HG02798 (cell line): ENCODE data around the gene HNF4A.

Source experiments
- ATAC-seq: cut with Tn5 transposase; IDR thresholded peaks from one replicate; pipeline ENCODE4 v1.9.1; 2021; ENCODE audit warnings: mild to moderate bottlenecking; ENCODE audit not compliant: unreplicated experiment, poor library complexity

Gene HNF4A

GRCh38 chr20:44404204-44405181 is 49.0 kb downstream of the HNF4A start:
- ATAC-seq, result no peak

GRCh38 chr20:44405257-44405656 is 49.8 kb downstream of the HNF4A start:
- ATAC-seq, result no peak

DNA sequence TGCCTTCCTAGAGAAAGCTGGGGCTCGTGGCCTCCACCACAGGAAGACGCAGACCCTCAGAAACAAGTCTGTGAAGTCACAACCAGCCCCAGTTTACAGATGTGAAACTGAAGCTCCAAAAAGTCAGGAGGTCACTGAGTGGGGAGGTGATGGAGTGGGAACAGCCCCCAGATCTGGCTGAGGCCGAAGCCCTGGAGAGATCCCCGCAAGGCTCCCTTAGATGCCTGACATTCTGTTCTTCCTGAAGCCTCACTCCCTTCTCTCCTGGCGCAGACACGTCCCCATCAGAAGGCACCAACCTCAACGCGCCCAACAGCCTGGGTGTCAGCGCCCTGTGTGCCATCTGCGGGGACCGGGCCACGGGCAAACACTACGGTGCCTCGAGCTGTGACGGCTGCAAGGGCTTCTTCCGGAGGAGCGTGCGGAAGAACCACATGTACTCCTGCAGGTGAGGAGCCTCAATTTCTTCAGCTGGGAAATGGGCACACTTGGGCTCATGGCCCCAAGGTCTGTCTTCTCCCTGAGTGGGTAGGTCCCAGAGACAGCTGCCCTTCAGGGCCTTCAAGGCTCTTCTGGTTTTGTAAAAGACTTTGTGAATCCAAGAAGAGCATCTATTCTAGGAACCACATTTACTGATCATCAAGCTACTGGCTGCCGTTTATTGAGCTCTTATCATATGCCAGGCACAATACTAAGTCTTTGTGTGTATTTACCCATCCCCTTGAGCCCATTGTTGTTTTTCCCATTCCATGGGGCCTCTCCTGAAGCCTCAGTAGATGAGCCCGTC is 50.5 kb downstream of the HNF4A start:
- ATAC-seq, result no peak

GRCh38 chr20:44406572-44407137 is 51.2 kb downstream of the HNF4A start:
- no peak for ATAC-seq

- no peak for ATAC-seq
Measured at GRCh38 chr20:44407402-44408184, 52.1 kb downstream of the HNF4A start.

GRCh38 chr20:44409132-44409600 is 53.7 kb downstream of the HNF4A start:
- ATAC-seq, result no peak

- ATAC-seq, result no peak
Measured at GRCh38 chr20:44410583-44411019, 55.1 kb downstream of the HNF4A start.

GRCh38 chr20:44411020-44411756 is 55.7 kb downstream of the HNF4A start:
- no peak for ATAC-seq

DNA sequence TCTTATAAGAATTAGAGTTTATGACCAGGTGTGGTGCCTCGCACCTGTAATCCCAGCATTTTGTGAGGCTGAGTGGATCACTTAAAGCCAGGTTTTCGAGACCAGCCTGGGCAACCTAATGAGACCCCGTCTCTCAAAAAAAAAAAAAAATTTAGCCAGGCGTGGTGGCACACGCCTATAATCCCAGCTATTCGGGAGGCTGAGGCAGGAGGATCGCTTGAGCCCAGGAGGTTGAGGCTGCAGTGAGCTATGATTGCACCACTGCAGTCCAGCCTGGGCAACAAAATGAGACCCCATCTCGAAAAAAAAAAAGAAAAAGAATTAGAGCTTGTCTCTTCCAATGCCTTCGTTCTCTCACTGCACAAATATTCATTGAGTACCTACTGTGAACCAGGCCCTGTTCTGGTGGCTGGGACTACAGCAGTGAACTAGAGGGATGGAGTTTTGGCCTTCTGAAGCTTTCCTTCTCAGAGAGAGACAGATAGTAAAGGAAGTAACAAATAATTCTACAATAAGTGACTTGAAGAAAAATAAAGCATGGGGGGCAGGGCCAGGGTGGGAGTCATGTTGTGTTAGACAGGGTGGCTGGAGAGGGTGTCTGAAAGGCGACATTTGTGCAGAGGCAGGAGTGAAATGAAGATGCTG is 56.4 kb downstream of the HNF4A start:
- no peak for ATAC-seq

GRCh38 chr20:44412402-44413144 is 57.1 kb downstream of the HNF4A start:
- no peak for ATAC-seq

DNA sequence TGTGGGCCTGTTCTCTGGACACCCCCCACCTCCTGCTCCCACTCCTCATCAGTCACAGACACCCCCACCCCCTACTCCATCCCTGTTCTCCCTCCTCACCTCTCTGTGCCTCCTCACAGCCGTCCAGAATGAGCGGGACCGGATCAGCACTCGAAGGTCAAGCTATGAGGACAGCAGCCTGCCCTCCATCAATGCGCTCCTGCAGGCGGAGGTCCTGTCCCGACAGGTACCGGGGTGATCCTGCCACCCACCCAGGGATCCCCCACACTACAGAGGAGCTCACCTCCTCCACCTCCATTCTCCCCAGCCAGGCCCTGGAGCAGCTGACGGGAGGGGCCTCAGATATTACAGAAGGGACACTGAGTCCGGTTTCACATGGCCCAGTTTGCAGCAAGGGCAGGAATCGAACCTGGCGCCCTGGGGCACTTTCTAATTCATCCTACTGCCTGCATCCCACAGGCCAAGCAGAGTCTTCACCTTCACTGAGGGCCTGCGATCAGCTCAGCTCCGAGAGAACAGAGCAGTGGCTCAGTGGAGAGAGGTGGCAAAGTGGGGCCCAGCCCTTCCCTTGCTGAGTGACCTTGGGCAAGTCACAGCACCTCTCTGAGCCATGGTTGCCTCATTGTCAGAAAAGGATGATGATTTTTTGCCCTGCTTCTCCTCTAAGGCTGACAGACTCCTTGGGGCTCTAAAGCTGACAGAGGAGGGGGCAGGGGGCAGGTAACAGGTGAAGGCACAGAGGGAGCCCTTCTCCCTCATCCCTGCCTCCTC is 58.3 kb downstream of the HNF4A start:
- no peak for ATAC-seq

DNA sequence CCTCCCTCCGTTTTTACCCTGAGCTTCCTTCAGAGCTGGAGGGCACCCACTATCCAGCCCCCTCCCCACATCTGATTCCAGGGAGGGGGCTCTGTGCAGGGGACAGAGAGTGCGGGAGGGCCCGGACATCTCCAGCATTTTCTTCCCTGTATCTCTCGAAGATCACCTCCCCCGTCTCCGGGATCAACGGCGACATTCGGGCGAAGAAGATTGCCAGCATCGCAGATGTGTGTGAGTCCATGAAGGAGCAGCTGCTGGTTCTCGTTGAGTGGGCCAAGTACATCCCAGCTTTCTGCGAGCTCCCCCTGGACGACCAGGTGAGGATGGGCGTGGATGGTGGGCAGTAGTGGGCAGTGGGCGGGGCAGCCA is 58.8 kb downstream of the HNF4A start:
- ATAC-seq, result no peak

- no peak for ATAC-seq
Measured at GRCh38 chr20:44414808-44415207, 59.3 kb downstream of the HNF4A start.

DNA sequence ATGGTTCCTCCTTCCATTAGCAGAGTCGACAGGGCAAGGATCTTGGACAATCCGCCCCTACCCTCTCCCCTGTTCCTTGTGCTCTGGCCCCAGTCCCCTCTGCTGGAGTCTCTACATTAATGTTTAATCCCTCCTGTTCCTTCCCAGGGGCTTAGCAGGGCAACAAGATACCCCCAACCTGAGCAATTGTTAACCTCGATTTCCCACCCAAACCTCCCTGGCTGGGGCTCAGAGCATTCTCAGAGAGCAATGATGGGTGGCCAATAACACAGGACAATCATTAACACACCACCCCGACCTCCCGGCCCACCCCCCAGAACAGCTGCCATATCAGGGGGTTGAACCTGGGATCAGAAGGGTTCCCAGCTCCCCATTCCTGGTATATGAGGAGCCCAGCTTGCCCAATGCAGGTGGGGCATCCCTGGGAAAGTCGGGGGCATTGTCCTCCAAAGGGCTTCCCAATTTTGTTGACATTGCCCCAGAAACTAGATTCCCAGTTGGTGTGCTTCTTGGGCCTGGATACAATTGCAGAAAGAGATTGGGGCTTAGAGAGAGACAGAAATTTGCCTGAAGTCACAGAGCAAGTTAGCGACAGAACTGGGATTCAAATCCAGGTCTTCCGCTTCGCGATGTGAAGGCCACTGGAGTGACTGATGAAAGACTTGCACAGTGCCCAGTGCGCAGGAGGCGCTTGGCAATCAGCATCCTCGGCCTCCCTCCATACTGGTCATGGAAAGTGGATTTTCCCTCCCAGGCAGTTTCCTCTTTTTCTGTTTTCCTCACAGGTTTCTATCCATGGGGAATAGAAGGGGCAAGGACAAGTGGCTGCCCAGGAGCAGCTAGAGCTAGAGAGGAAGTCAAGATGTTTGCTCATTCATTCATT is 60.6 kb downstream of the HNF4A start:
- no peak for ATAC-seq

- no peak for ATAC-seq
Measured at GRCh38 chr20:44418069-44418905, 62.8 kb downstream of the HNF4A start.
